Activated CD4-positive, alpha-beta T cell treated with anti-CD3 and anti-CD28 coated beads, Interleukin-2, amount 10 ng/mL, durations not matched to agents 24 days and 14 days (primary cell): ENCODE results near the gene OR52E5. TPM values are rescaled to one million over a fixed set of nuclear protein-coding genes. Genes with fewer than 3 reads are reported as not detected.

Source experiments
- DNase-seq: peaks from one replicate; pipeline ENCODE4 v3.0.0; 2022
- H3K27ac Mint-ChIP-seq: one replicate; pipeline ENCODE4 v1.8.0; 2022; ENCODE audit warnings: mild to moderate bottlenecking, mixed read lengths
- H3K27me3 Mint-ChIP-seq: one replicate; pipeline ENCODE4 v1.8.0; 2022; ENCODE audit warnings: mixed read lengths
- H3K36me3 Mint-ChIP-seq: one replicate; pipeline ENCODE4 v1.8.0; 2022; ENCODE audit warnings: low read depth, mild to moderate bottlenecking, mixed read lengths
- H3K4me1 Mint-ChIP-seq: one replicate; pipeline ENCODE4 v1.8.0; 2021; ENCODE audit warnings: mixed read lengths
- H3K4me3 Mint-ChIP-seq: one replicate; pipeline ENCODE4 v1.8.0; 2022; ENCODE audit warnings: mild to moderate bottlenecking, moderate library complexity, mixed read lengths
- H3K9me3 Mint-ChIP-seq: one replicate; pipeline ENCODE4 v1.8.0; 2021; ENCODE audit warnings: mixed read lengths
- intact Hi-C: fragments of 100-400 bp; cut with micrococcal nuclease; formaldehyde crosslinking; loops from one replicate; pipeline ENCODE4 v1.15.1; 2023
- total RNA-seq: library from RNA; stranded (reverse); gene quantifications from 2 replicates; pipeline ENCODE4 v1.2.3, GENCODE V29; 2022

OR52E5 gene
- total RNA-seq: not detected in 2 replicates

DNA sequence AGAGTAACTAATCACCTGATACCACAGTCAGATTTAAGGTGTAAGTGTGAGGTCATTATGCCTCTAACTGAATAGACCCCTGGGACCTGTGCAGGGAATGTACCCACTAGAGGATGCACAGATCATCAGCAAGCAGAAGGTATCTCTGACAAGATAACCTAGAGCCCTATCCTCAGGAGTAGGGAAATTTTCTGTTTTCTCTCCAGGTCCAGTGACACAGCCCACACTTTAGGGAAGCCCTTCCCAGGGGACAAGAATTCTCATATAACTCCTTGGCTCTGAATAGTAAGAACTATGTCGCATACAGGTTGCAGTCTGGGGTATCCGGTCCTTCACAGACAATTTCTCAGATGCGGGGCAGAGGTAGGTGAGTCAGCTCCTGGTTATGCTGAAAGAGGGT, at the start of gene OR52E5:
OR52E5 (plus strand) TSS at position 301 of the 400 bp plus-strand sequence. CDS start 7,569 bp downstream, outside the sequence.
- H3K27ac Mint-ChIP-seq: no peak within 1 kb of the TSS
- no peaks in the 10 kb centered on the region for H3K4me1 Mint-ChIP-seq
- H3K4me3 Mint-ChIP-seq: no peak within 1 kb of the TSS
- H3K36me3 Mint-ChIP-seq: no peaks in the 10 kb centered on the region
- no peak for DNase-seq
- intact Hi-C loops: no loop called here
- no peaks in the 10 kb centered on the region for H3K9me3 Mint-ChIP-seq
- peaks cover 3% of the 10 kb centered on the region for H3K27me3 Mint-ChIP-seq

DNA sequence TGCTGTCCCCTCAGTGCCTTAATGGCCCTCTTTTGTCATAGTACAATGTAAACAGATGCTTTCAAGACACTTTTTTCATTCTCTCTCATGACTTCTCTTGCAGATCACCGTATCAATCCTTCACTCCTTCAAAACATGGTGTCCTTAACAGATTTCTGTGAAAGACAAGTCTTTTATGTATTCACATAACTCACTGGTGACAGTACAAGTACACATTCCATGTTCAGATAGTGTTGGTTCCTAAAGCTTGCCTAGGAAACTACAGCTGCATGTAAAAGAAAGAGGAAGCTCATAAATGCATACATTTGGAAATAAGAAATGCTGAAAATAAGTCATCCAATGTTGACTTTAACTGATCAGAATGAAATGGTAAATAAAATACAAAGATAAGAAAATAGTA, 46.3 kb upstream of the OR52E5 start:
- H3K27ac Mint-ChIP-seq: no peak overlapping the region

DNA sequence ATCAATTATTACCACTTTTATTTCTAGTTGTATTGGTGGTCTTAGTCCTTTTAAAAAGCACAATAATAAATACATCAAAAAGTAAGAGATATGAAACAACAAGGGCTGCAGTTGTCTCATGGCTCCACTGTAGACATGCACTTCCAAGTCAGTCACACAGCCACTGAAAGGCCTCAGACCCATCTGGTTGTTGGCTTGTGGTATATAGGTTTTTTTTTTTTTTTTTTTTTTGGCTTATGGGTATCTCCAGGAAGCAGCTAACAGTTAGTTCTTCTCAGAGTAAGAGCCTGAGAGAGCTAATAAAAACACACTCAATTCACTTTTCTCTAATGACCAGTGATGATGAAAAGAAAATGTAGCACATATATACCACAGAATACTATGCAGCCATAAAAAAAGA, 45.3 kb upstream of the OR52E5 start:
- Mint-ChIP-seq H3K9me3 (no peaks in the 10 kb centered on the region), H3K27ac (no peak overlapping the region), H3K27me3 (peaks cover 8% of the 10 kb centered on the region), H3K4me1 (no peaks in the 10 kb centered on the region), H3K4me3 (no peak overlapping the region), H3K36me3 (no peaks in the 10 kb centered on the region)
- intact Hi-C loops: no loop called here
- DNase-seq: no peak

More for the DNA sequence above, 46.3 kb upstream of the OR52E5 start:
- H3K9me3 Mint-ChIP-seq: no peaks in the 10 kb centered on the region
- DNase-seq: no peak
- intact Hi-C loops: no loop called here
- H3K4me3 Mint-ChIP-seq: no peak overlapping the region
- H3K4me1 Mint-ChIP-seq: no peaks in the 10 kb centered on the region
- H3K36me3 Mint-ChIP-seq: no peaks in the 10 kb centered on the region
- peaks cover 8% of the 10 kb centered on the region for H3K27me3 Mint-ChIP-seq

DNA sequence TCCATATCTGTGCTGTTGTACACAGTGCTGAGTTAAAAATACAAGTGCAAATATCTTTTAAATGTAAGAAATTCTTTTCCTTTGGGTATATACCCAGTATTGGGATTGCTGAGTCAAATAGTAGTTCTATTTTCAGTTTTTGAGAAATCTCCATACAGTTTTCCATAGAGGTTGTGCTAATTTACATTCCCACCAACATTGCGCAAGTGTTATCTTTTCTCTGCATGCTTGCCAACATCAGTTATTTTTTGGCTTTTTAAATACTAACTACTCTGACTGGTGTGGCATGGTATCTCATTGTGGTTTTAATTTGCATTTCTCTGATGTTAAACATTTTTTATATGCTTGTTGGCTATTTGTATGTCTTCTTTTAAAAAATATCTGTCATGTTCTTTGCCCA, 42.0 kb upstream of the OR52E5 start:
- DNase-seq: no peak
- Mint-ChIP-seq H3K9me3 (peaks cover 4% of the 10 kb centered on the region), H3K27me3 (peaks cover 10% of the 10 kb centered on the region), H3K27ac (no peak overlapping the region), H3K36me3 (no peaks in the 10 kb centered on the region), H3K4me1 (no peaks in the 10 kb centered on the region), H3K4me3 (no peak overlapping the region)
- intact Hi-C loops: no loop called here

DNA sequence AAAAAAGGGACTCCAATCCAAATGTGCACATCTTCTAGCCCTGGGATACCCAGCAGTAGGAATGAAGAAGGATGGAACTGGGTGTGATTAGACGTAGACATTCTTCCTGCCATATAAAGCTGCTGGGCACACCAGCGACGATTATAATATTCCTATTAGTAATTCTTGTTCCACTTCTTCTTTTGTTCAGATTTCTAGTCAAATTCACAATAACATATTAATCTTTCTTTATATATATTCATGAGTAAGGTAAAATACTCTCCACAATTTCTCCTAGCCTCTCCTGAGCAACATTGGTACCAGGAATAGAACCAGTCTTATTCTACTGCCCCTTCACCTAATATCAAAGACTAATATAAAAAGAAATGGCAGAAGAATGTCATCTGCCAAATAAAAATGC, 35.4 kb upstream of the OR52E5 start, which contains the start of gene OR52E8:
OR52E8 (minus strand) TSS at position 101 of the 400 bp plus-strand sequence; CDS start at position 101, 0 bp downstream.
- H3K27ac Mint-ChIP-seq: no peak within 1 kb of the TSS
- no peaks in the 10 kb centered on the region for H3K4me1 Mint-ChIP-seq
- H3K4me3 Mint-ChIP-seq: no peak within 1 kb of the TSS
- intact Hi-C loops: no loop called here
- peaks cover 4% of the 10 kb centered on the region for H3K9me3 Mint-ChIP-seq
- peaks cover 3% of the 10 kb centered on the region for H3K27me3 Mint-ChIP-seq
- no peak for DNase-seq
- H3K36me3 Mint-ChIP-seq: no peaks in the 10 kb centered on the region

DNA sequence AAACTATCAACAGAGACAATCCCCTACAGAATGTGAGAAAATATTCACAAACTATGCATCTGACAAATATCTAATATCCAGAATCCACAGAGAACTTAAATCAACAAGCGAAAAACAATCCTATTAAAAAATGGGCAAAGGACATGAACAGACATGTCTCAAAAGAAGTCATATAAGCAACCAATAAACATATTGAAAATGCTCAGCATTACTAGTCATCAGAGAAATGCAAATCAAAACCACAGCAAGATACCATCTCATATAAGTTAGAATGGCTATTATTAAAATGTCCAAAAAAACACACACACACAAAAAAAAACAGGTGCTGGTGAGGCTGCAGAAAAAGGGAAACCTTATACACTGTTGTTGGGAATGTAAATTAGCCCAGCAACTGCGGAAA, 27.2 kb upstream of the OR52E5 start:
- intact Hi-C loops: no loop called here
- no peaks in the 10 kb centered on the region for H3K36me3 Mint-ChIP-seq
- H3K4me3 Mint-ChIP-seq: no peak overlapping the region
- DNase-seq: no peak
- peaks cover 2% of the 10 kb centered on the region for H3K27me3 Mint-ChIP-seq
- no peak overlapping the region for H3K27ac Mint-ChIP-seq
- H3K4me1 Mint-ChIP-seq: no peaks in the 10 kb centered on the region
- no peaks in the 10 kb centered on the region for H3K9me3 Mint-ChIP-seq

DNA sequence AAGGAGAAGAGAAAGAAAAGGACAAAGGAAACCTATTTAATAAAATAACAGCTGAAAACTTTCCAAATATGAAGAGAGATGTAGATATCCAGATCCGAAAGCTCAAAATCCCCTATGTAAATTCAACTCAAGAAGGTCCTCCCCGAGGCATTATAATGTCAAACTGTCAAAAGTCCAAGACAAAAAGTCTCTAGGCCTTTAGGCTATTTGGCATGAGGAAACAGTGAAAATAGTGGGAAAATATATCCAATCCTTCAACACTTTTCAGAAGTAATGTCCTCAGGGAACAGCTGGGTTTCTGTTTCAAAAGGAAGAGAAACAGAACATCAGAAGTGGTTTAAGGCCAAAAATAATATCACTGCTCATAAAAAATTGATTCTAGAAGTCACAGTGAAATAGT, 14.4 kb upstream of the OR52E5 start:
- intact Hi-C loops: no loop called here
- Mint-ChIP-seq H3K36me3 (no peaks in the 10 kb centered on the region), H3K27ac (no peak overlapping the region), H3K27me3 (peaks cover 2% of the 10 kb centered on the region), H3K9me3 (no peaks in the 10 kb centered on the region), H3K4me3 (no peak overlapping the region), H3K4me1 (no peaks in the 10 kb centered on the region)
- DNase-seq: no peak

DNA sequence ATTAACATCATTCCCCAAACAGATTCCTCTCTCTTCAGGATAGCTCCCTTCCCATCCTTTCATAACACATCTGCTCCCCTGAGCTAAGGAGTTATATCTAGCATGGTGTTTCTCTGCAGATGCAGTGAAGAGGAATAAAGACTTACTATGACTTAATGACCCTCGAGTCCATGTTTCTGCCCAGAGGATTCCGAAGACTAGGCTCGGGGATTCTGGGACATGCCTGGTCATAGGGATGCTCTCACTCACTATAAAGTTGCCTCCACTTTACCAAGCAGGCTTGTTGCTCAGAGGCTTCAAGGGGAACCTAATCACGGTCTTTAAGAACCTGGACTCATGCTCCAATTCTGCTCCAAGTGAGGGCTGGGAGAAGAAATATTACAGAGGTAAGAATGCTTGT, 12.7 kb upstream of the OR52E5 start, which contains the start of gene OR52E4:
OR52E4 (plus strand) TSS at position 301 of the 400 bp plus-strand sequence. CDS start 3,664 bp downstream, outside the sequence.
- Mint-ChIP-seq H3K36me3 (no peaks in the 10 kb centered on the region), H3K27ac (no peak within 1 kb of the TSS), H3K27me3 (peaks cover 2% of the 10 kb centered on the region), H3K9me3 (no peaks in the 10 kb centered on the region), H3K4me3 (no peak within 1 kb of the TSS), H3K4me1 (no peaks in the 10 kb centered on the region)
- no peak for DNase-seq
- intact Hi-C loops: no loop called here

DNA sequence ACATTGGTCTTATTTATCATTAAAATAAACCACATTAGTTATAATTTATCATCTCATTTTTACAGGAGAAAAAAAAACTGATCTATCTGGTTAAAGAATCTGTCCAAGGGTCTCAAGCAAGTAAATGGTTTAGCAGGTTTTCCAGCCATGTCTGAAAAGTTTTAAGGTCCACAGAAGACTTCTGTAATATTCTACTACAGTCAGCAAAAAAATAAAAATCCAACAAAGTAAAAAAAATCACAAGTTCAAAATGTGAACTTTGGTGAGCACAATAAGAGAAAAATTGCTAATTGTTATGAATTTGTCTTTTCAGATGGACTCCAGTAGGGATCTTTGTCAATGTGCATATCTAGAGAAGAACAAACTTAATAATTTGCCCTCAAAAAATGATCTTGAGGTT, 11.3 kb upstream of the OR52E5 start:
- intact Hi-C loops: no loop called here

DNA sequence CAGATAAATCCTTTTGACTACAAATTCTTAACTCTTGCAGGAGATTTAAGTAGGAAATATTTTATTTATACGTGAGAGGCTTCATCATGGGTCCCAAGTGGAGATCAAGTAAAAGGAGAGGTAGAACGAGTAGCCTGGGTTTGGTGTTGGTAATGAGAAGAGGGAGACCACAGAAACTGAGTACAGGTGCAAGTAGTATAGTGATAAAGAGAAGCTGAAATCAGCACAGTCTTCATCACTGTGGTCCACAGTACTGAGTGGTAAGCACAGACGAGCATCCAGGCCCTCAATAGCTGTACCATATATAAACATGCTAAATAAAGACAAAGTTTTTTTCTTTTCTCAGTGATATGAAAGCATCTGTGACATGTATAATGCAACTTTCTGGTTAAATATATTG, 5.8 kb upstream of the OR52E5 start:
- H3K27me3 Mint-ChIP-seq: peaks cover 2% of the 10 kb centered on the region
- no peaks in the 10 kb centered on the region for H3K36me3 Mint-ChIP-seq
- no peaks in the 10 kb centered on the region for H3K4me1 Mint-ChIP-seq
- DNase-seq: no peak
- no peak overlapping the region for H3K27ac Mint-ChIP-seq
- no peaks in the 10 kb centered on the region for H3K9me3 Mint-ChIP-seq
- H3K4me3 Mint-ChIP-seq: no peak overlapping the region
- intact Hi-C loops: no loop called here

More for the DNA sequence above, 11.3 kb upstream of the OR52E5 start:
- no peaks in the 10 kb centered on the region for H3K4me1 Mint-ChIP-seq
- H3K27ac Mint-ChIP-seq: no peak overlapping the region
- no peak for DNase-seq
- no peaks in the 10 kb centered on the region for H3K36me3 Mint-ChIP-seq
- H3K27me3 Mint-ChIP-seq: peaks cover 2% of the 10 kb centered on the region
- H3K4me3 Mint-ChIP-seq: no peak overlapping the region
- no peaks in the 10 kb centered on the region for H3K9me3 Mint-ChIP-seq

DNA sequence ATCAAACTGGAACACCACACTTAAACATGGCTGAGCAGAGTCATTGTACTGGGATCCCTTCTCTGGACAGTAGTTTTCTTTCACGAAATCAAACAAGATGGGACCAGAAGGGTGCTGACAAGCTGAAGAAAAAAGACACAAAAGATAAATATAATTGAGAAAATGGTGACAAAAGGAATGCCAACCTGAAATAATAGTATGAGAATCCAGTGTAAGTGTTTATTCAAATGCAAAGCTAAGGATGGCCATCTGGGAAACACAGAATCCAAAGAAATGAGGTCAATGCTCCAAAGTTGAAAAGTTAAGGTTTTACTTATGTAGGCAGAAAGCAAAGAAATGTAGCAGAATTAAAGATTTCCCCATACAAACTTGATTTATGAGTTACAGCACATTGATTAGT, 5.3 kb upstream of the OR52E5 start:
- Mint-ChIP-seq H3K4me3 (no peak overlapping the region), H3K9me3 (no peaks in the 10 kb centered on the region), H3K4me1 (no peaks in the 10 kb centered on the region), H3K27me3 (no peaks in the 10 kb centered on the region), H3K27ac (no peak overlapping the region), H3K36me3 (no peaks in the 10 kb centered on the region)
- no peak for DNase-seq
- intact Hi-C loops: no loop called here

DNA sequence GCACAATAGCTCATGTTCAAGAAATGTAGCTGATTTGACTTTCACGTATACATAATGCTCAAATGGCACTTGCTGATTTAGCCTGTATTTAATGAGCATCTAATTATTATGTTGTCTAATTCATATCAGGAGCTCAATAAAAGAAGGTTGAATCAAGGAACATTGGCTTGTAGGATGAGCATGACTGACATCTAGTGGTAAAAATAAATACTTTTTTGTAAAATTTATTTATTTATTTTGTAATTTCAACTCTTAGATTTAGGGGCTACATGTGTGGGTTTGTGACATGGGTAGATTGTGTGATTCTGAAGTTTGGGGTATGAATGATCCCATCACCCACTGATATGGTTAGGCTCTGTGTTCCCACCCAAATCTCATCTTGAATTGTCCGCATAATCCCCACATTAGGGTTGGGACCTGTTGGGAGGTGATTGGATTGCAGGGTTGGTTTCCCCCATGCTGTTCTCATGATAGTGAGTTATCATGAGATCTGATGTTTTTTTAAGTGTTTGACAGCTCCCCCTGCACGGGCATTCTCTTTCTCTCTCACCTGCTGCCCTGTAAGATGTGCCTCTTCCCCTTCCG, 1.7 kb upstream of the OR52E5 start:
- Mint-ChIP-seq H3K27ac (no peak overlapping the region), H3K4me3 (no peak overlapping the region), H3K36me3 (no peaks in the 10 kb centered on the region), H3K27me3 (peaks cover 3% of the 10 kb centered on the region), H3K9me3 (no peaks in the 10 kb centered on the region), H3K4me1 (no peaks in the 10 kb centered on the region)
- DNase-seq: no peak
- intact Hi-C loops: loop anchor here (2.0 kb wide), 1 partner anchor 767 kb away; no protein-coding TSS in a partner anchor

DNA sequence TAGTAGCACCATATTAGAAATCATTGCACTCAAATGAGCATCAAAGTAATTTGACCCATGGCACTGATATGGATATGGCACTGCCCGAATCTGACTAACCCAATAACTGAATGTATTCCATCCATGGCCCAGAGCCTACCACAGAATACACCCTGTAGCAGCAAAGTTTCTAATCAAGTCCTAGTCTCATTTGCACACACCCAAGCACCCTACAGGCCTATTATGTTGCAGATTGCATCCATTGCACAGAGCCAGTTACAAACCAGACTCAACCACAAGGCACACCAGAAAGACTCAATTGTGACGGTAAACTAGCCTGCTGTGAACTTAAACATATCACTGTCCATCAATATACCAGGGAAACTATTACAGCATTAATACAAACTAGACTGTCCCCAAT, 6.5 kb downstream of the OR52E5 start:
- no peak overlapping the region for H3K4me3 Mint-ChIP-seq
- no peaks in the 10 kb centered on the region for H3K36me3 Mint-ChIP-seq
- H3K27me3 Mint-ChIP-seq: no peaks in the 10 kb centered on the region
- DNase-seq: no peak
- no peaks in the 10 kb centered on the region for H3K4me1 Mint-ChIP-seq
- no peak overlapping the region for H3K27ac Mint-ChIP-seq
- intact Hi-C loops: no loop called here
- no peaks in the 10 kb centered on the region for H3K9me3 Mint-ChIP-seq

DNA sequence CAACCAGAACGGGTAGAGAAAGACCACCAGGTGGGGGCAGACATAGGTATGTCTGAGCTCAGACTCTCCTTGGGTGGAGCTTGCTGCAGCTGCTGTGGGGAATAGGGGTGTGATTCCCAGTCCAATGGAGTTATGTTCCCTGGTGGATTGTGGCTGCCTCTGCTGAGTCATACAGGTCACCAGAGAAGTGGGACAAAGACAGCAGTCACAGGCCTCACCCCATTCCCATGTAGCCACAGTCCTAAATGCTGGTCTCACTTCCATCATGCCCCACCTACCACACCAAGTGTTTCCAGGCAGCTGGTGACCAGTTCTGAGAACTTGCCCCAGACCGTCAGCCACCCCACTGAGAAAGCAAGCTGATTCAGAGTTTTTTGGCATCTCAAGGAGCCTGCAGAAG, 17.5 kb downstream of the OR52E5 start:
- H3K4me1 Mint-ChIP-seq: no peaks in the 10 kb centered on the region
- no peak for DNase-seq
- H3K27ac Mint-ChIP-seq: no peak overlapping the region
- H3K27me3 Mint-ChIP-seq: no peaks in the 10 kb centered on the region
- H3K9me3 Mint-ChIP-seq: no peaks in the 10 kb centered on the region
- no peak overlapping the region for H3K4me3 Mint-ChIP-seq
- intact Hi-C loops: no loop called here
- H3K36me3 Mint-ChIP-seq: no peaks in the 10 kb centered on the region
